NCI-H510A treated with DMSO at 0.1 percent for 48 hours (cell line): Measurements from ENCODE around the gene ADARB1.

ENCODE experiments used
- DNase-seq: peaks from one replicate; lab custom pipeline; 2025; lab: John Stamatoyannopoulos, UW

ADARB1 gene

DNA sequence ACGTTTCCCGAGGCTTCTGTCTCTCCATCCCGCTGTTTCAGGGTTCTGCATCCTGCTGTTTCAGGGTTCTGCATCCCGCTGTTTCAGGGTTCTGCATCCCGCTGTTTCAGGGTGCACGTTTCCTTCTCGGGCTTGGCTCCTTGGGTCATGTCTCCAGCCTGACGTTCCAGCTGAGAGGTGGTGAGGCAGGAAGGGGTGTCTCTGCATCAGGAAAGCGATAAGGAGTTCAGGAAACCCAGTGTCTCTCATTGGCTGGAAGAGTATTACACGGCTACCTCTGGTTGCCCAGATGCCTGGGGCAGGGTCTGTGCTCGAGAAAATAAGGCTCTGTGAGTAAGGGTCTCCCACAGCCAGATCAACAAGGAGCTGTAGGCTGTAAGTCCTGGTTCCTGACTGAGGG lies 21.1 kb downstream of the ADARB1 start:
- no peak for DNase-seq

DNA sequence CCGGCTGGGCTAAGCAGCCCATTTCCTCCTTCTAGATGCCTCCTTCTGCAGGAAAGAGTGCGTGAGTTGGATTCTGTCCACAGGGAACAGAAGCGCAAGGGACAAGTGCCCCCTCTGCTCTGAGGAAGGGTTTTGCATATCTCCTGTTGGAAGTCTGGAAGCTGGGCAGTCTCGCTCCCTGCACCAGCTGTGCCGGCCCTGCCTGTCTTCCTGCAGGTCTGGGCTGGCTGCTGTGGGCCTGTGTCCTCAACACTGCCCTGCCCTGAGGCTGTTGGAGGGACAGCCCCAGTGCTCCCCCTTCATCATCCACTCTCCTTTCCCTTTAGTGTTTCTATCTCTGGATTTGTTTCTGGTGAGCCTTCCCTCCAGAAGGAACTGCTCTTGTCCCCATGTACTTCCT lies 21.8 kb downstream of the ADARB1 start:
- no peak for DNase-seq

DNA sequence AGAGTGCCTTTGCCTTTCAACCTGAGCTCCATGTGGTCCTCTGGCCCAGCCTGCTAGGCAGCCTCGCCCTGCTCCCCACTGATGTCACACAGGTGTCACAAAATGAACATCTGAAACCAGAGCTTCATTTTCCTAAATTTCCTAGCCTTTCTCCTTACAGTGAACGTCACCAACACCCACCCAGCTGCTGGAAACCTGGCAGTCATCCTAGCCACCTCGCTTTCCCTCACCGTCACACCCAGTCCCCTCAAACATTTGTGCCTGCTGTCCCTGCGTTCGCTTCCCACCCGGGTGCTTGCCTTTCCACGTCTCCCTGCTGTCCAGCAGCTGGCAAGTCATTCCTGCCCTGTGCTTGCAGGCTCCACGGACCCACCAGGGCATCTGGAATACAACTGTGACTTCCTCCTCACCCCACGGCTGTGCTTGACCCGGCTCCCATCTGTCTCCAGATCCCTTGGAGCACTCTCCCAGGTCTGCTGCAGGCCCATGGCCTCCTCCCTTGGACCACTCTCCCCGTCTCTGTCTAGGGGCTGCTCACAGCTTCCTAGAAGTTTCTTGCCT lies 23.5 kb downstream of the ADARB1 start:
- no peak for DNase-seq

DNA sequence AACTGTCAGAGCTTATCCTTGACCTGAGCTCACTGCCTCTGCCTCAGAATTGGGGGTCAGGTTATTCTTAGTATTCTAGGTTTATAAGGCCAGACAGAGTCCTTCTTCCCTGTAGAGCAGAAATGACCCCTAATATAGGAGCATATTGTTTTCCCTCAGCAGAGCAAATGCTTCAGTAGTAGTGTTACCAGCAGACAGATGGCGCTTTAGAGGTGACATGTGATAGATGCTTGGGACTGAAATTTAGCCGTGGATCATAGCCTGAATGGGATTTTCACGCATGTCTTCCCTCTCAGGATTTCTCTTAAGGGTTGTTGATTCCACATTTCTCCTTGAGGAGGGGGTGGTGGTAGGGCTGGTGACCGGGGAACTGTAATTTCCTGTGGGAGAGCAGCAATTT lies 24.5 kb downstream of the ADARB1 start:
- no peak for DNase-seq

DNA sequence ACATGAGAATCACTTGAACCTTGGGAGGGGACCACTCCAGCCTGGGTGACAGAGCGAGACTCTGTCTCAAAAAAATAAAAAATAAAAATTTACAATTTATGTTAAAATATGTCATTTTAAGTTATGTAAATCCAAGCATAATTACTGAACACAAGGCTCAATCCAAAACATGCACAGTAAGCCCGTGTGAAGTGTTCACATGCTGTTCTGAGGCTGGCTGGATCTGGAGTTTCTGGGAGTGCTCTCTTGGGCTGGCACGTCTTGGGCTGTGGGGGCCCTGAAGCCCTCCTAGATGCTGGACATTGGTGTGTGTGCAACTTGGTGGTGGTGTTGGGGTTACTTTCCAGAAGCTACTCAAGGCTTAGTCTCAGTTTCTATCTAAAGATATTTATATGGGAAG lies 25.2 kb downstream of the ADARB1 start:
- no peak for DNase-seq

DNA sequence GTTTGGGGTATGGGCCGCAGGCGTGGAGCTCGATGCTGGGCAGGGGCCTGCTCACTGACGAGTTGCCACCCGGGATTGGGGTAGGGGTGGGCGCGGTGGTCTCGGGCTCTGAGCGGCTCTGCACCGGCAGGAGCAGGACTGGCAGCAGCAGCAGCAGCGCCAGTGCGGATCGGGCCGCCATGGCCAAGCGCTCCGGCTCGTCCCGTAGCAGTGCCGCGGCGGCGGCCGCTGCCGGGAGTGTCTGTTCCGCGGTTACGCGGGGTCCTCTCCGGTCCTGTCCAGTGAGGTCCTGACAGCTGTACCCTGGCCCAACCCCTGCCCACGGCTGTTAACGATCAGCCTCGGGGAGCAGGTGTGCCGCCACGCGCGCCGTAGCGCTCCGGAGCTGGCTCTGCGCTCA lies 26.5 kb downstream of the ADARB1 start:
- no peak for DNase-seq

DNA sequence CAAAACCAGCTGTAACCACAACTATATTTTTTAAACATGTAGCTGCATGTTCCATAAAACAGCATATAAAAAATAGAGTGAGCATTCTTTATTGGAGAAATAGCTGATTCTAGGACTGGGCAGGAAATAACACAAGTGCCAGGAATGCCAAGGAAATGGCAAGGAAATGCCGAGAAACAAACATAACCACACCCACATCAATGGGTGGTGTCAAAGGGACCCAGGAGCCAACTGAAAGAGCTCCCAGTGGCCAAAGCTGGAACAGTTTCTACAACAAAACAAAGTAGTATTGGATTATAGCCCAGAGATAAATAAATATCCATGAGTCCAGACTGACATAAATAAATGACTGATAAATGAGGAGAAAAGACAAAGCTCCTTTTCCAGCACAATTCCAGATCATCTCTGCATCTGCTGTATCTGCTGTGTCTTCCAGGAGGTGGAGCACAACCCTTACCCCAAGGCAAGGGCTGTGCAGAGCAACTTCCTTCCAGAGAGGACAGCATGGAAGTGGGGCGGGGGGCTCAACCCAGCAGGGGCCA lies 28.1 kb downstream of the ADARB1 start:
- DNase-seq: no peak

DNA sequence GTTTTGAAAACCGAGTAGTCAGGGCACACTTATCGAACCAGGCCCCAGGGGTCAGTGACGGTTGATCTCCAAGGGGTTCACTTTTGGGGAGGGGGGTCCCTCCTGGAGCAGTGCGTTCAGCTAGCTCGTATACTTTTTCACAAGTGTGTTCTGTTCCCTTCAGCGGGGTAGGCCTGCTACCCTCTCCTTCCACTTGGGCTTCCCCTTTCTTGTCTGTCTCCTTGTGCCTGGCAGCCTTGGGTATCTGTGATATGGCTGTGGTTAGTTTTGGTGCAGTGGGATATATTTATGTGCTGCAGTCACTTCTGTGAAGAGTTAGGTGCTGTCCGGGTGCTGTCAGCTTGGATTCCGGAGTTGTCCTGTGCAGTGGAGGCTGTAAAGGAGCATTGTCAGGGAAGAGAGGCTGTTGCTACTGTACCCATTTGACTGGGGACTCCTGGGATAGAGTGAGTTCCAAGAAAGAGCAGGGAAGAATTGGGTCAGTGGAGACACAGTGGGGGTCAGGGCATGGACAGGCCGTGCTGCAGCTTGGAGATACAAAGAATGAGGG lies 29.7 kb downstream of the ADARB1 start:
- no peak for DNase-seq

DNA sequence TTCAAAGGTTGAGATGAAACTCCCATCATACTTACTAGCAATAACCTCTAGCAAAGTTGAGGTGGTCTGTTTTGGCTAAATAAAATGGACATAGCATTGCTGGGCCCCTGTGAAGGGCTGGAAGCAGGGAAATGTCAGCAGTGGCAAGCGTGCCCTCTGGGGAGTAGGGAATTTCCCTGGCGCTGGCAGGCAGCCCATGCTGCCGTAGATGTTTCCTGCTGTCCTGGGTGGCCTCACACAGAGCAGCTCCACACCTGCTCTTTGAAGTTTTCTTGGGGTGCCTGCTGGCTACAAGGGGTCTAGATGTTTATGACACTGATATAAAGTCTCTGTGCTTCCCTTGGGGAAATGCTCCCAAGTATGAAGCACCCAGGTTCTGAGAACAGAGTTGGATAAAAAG lies 30.2 kb downstream of the ADARB1 start:
- DNase-seq: no peak

DNA sequence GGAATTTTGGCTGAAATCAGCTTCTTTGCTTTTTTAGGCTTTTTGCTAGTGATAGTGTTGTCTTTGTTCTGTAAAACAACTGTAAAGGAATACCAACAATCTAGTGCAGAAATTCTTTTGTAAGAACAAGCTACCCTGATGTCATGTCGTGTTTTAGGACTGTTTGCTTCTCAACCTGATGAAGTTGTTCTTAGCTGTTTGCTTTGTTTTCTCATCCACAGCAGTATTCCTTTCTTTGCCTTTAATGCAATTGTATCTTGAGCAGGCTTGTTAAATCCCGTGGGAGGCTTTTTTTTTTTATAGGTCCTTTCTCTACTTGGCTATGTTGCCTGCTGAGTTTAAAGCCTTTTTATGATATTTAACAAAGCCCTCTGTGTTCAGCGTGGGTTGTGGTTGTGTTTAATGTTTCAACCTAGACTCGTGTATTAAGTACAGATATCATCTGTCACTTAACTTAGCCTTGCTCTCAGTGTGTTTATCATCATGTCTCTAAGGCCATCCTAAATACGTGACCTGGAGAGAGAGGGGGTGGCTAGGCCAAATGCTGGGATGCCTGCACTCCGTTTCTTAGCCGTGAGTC lies 31.6 kb downstream of the ADARB1 start:
- no peak for DNase-seq

DNA sequence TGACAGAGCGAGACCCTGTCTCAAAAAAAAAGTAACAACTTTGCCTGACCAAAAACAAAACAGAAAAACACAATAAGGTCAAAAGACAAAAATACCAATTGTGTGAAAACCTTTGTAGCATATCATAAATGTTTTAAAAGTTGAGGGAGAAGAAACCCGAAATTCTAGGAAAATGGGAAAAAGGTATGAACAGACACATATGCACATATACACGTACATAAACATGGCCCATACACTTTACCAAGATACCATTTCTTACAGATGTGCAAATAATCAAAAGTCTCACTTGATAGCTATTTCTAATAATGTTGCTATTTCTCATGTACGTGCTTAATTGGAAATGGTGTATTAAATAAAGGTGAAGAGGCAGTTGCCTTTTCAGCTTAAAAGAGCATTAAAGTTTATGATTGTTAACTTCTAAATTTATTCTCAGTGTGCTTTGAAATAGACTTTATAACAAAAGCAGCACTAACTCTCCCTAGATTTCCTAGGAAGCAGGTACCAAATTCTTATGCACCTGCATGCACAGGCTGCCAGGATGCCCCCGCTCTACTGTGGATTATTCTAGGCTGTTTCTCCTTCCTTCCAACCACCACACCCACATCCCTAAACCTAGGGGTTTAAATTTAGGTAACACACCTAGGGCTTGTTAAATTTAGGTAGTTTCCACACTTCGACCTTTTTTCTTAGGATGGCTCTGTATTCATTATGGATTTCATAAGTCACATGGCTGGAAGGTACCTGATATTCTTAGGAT lies 33.8 kb downstream of the ADARB1 start:
- DNase-seq: no peak

DNA sequence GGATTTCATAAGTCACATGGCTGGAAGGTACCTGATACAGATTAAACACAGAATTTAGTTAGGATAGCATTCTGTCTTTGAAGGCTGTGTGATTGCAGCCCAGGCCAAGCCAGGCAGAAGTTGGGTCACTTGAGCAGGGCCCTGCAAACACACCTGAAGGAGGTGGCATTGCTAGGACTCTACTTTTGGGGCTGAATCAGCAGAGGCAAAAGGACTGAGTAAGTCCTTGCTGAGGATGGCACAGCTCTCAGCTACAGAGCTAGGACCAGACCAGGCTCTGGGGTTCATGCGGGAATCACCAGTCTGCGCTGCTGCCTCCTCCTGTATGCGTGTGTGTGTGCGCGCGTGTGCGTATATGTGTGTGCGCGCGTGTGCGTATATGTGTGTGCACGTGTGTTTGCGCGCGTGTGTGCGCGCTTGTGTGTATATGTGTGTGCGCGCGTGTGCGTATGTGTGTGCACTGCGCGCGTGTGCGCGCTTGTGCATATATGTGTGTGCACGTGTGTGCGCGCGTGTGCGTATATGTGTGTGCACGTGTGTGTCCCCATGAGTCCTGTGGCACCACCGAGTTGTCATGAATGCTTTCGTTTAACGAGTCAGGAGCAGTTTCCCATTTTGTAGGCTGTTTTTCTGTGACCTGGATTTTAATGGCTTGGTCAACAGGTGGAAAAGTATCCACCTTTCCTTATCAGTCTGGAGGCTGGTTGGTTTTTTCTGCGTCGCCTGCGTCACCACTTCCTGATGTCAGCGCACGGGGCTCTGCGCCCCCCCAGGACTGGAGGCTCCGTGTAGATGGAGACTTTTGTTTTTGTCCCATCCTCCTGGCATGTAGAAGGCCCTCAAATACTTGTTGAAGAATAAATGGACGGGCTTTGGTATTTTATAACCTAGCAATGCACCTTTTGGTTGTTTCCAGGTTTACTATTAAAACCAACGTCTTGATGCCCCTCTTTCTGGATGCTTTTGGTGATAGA lies 34.7 kb downstream of the ADARB1 start:
- no peak for DNase-seq

DNA sequence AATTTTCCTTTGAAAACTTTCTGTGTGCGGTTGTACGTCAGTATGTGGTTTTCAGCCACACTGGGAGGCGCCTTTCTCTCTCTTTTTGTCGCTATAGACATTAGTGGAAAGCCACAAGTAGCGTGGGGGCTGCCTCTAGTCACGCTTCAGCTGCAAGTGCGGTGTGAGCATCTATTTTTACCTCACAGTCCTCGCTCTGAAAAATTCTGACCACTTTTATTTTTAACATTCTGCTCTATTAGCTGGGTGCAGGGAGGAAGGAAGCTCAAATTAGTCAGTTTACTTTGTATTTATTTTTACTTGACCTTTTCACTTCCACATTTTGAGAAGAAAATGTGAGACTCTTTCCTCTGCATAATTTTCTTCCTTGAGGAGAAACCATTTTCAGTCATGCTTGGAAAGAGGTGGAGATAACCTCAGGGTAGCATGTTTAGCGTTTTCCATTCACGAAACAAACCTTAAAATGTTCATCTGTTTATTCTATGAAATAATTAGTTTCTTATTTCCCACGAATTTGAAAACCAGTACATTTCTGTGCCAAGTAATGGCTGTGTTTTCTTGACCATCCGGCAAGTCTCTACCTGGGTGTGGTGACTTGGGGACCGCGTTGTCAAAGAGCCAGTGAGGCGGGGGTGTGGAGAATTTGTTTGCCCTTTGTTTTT lies 35.6 kb downstream of the ADARB1 start:
- no peak for DNase-seq

DNA sequence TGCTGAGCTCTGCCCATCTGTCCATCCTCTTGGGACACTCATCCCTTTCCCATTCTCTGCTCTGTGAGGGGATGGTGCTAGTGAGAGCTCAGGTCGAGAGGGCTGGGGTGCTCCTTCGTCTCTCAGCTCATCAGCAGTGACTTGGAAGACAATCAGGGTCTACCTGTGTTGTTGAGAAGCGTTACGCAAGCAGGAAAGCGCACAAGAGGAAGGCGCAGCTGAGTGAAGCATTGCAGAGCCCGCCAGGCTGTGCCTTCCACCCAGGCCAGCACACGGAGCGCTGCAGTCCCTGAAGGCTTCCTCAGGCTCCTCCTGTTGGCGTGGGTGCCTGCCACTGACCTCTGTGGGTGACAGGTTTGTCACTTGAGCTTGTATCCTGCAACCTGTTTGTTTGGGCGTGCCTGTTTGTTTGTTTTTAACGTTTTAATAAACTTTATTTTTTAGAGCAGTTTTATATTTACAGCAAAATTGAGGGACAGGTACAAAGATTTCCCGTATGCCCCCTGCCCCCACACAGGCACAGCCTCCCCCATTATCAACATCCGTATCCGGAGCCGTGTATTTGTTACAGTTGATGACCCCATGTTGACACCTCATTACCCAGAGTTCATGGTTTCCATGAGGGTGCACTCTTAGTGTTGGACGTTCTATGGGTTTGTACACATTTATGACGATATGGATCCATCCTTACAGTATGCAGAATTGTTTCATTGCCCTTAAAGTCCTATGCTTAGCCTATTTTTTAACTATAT lies 36.7 kb downstream of the ADARB1 start:
- DNase-seq: no peak

DNA sequence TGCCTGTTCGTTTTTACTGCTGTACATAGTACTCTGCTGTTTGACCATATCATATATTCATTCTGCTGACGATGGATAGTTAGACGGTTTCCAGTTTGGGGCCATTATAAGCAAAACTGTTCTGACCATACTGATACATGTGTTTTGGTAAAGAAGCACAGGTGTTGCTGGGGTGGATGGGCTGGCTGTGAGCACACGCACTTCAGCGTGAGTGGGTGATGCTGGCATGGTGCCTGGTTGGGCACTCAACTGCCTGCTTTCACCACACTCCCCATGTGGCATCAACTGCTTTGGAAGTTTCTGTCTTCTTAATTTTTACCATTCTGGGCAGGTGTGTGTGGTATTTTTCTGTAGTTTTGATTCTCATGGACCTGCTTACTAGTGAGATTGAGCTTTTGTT lies 37.3 kb downstream of the ADARB1 start:
- no peak for DNase-seq

DNA sequence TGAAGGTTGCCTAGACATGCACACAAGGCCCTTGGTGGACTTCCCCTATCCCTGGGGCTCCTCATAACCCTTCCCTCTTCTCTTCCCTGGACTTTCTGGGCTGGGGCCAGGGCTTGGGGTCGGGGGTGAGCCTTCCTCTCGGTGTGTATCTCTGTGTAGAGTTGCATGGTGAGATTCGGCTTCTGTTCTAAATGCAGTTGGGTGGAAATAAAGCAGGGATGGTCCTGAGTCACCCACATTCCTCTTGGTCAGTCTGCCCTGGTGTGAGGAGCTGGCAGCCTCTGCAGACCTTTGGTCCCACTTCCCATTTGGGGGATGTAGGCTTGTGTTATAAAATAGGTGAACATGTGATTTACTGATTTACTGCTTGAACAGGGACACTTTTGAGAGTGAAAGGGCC lies 38.0 kb downstream of the ADARB1 start:
- DNase-seq: no peak

DNA sequence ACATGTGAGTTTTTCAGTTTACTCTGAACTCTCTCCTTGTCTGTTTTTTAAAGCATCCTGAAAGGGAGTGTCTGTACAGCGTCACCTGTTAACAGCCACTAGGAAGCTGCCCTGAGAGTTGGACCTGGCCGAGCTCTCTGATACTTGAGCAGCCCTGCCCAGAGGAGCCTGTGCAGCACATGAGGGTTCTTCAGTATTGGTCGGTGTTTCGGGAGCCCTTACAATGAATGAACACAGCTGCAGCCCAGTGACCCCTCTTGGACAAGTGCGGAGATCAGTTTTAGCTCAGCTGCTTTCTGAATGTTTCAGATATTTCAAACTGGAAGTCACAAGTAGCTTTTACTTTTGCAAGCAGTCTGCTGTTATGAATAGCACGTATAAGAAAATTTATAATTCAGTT lies 39.2 kb downstream of the ADARB1 start:
- no peak for DNase-seq

DNA sequence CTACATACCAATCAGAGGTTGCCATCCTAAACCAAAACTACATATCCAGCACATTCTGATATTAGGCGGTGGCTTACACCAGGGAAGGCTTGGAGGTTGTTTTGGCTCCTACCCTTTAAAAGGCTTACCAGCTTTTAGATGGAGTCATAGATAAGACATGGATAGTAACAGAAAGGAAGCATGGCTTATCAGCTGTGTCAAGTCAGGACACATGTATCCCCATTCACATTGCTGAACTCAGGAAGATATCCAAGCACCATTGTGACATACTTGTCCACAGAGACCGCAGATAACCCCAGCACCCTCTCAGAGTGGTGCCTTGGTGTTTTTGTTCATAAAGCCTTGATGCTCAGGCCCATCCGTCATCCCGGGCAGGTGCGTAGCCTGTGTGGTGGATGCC lies 39.7 kb downstream of the ADARB1 start:
- no peak for DNase-seq

DNA sequence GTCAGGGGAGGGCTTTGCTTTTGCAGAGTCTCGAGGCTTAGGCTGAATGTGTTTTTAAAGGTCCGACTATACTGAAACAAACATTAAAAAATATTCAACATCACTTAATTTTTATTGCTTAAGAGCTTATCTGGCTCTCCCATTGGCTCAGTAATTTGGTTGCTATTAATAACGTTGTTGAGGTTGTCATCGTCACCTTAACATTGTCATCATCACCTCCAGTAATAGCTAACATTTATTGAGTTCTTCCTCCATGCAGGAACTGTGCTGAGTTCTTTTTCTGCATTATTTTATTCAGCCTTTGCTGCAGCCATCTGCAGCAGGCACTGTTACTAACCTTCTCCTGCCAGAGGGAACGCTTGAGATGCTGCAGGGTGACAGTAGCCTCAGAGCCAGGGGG lies 40.1 kb downstream of the ADARB1 start:
- DNase-seq: no peak

DNA sequence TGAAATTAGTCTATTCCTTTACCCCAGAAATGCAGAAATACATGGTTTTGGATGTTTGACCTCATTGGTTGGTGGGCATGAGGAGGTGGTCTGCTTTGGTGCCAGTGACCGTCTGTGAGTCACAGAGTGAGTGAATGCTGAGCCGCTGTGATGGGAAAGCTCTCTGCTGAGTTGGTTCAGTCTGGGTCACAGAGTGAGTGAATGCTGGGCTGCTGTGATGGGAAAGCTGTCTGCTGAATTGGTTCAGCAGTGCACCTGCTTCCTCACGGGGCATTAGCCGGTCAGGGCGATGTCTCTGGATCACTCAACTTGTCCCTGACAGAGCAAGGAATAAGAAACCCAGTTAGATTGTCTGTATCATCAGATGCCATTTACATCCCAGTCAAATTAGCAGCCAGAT lies 40.8 kb downstream of the ADARB1 start:
- no peak for DNase-seq

DNA sequence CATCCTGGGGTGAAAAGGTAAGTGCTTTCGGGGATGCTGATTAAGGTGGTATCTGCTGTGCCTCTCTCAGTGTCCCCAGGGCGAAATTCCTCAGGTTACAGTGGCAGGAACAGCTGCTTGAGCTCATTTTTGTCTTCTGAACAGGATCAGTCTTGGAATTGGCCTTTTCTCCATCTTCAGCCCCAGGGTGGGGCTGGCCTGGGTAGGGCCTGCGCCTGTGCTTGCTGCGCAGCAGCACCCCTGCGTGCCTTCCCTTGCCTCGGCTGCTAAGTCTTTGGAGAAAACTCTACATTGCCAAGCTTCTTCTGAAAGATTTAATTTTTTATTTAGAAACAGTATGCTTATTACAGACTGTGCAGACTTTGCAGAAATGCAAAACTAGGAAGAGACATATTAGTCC lies 41.7 kb downstream of the ADARB1 start:
- DNase-seq: no peak
